Ovary (tissue), 9 donors: ENCODE results near the gene HIVEP3. TPM values are rescaled to one million over a fixed set of nuclear protein-coding genes. Genes with fewer than 3 reads are reported as not detected.

ENCODE experiments used
- DNase-seq, 5 donors: peaks; one replicate each; pipeline ENCODE4 v3.0.0-alpha.2; 2019 to 2020
- H3K27ac ChIP-seq, 2 donors: fragments of 200-600 bp; one replicate each; pipeline versions ENCODE4 v1.5.1 to v1.8.0; 2019 to 2022
- H3K27me3 ChIP-seq: fragments of 200-600 bp; one replicate; pipeline ENCODE4 v1.8.0; 2022
- H3K36me3 ChIP-seq: fragments of 200-600 bp; sonication (generic); one replicate; pipeline ENCODE4 v1.5.1; 2019
- H3K4me1 ChIP-seq: one replicate; pipeline ENCODE4 v1.8.1; 2013; ENCODE audit warnings: mild to moderate bottlenecking, moderate library complexity; ENCODE audit not compliant: insufficient read depth
- H3K4me3 ChIP-seq: fragments of 200-600 bp; sonication (generic); one replicate; pipeline ENCODE4 v1.5.1; 2017
- H3K9me3 ChIP-seq, 2 donors: fragments of 200-600 bp in 1 of 2; sonication (generic) in 1 of 2; one replicate each; pipeline versions ENCODE4 v1.5.1 to v1.8.1; 2013 to 2019; ENCODE audit warnings: mild to moderate bottlenecking in 1 of 2, moderate library complexity in 1 of 2
- CTCF ChIP-seq, 3 donors: fragments of 450-650 bp in 2 of 3; fragments of 200-600 bp in 1 of 3; IDR thresholded peaks; one replicate each; pipeline versions ENCODE4 v1.5.1 to v1.8.0; 2016 to 2022; ENCODE audit warnings: antibody characterized with exemption in 3 of 3, mild to moderate bottlenecking in 1 of 3
- EP300 ChIP-seq: sonication (generic); formaldehyde crosslinking; IDR thresholded peaks from one replicate; pipeline ENCODE4 v1.6.1; 2017; ENCODE audit warnings: antibody characterized with exemption
- POLR2A ChIP-seq: fragments of 450-650 bp; IDR thresholded peaks from one replicate; pipeline ENCODE4 v1.6.1; 2017; ENCODE audit warnings: antibody characterized with exemption, mild to moderate bottlenecking, moderate library complexity
- WGBS, 3 donors: extraction: QIAGEN DNeasy Blood & Tissue Kit in 1 of 3; methylation state at CpG; one replicate each; pipeline versions ENCODE4 v1.1.5 to v1.1.7; 2013 to 2017; 5-methylcytosine and 5-hydroxymethylcytosine counted together
- intact Hi-C, 4 donors: fragments of 100-400 bp; cut with DNase I; formaldehyde crosslinking; loops; one replicate each; pipeline versions ENCODE4 v1.11.0 to v1.15.1; 2022 to 2023
- polyA plus RNA-seq, 2 donors: library from polyadenylated mRNA; stranded (reverse); fragments of 200-250 nt in 1 of 2; fragments of 350-450 nt in 1 of 2; fragmentation: Illumina TruSeq in 1 of 2; extraction: RNeasy Lipid Tissue Mini Kit (QIAGEN cat#74804) in 1 of 2; gene quantifications; one replicate each; pipeline ENCODE4 v1.2.3, GENCODE V29; 2013 to 2014
- total RNA-seq, 7 donors: library from RNA; depleted of rRNA in 2 of 7; stranded (reverse); fragments of >200 nt in 2 of 7; fragmentation: NEBNext Ultra II Directional in 3 of 7; extraction: Animal tissue kit (Norgen Biotek cat#: 25700) in 3 of 7; gene quantifications; one replicate each; pipeline versions ENCODE4 v1.1.0 to v1.2.4, GENCODE V29; 2016 to 2023
- donor health status: DM: no; HTN: no; CAD: no; lungs with moderate emphysema.
- donor health status: DM: no; HTN: no; CAD: no.
- donor health status: Bipolar disorder and iron deficiency.
- donor health status: DM: yes; HTN: yes; CAD: no.
- donor health status: DM: no; HTN: no; CAD: no.
- donor health status: DM: yes; HTN: yes; CAD: no.

HIVEP3 gene
- total and polyA plus RNA-seq, 9 donors = 3.0 to 7.5 (median 5.2) TPM

- Histone ChIP-seq H3K27me3 (no peaks in the 10 kb centered on the region), H3K9me3 (no peaks in the 10 kb centered on the region), H3K36me3 (no peaks in the 10 kb centered on the region), H3K27ac (no peak overlapping the region), H3K4me1 (peaks cover 2% of the 10 kb centered on the region), H3K4me3 (no peak overlapping the region)
- intact Hi-C loops = no loop called here
- no peak for DNase-seq
- TF ChIP-seq CTCF (IDR thresholded peaks at IDR 0.05) = no peak
- TF ChIP-seq EP300 = no peak
- TF ChIP-seq POLR2A = no peak
Observed at GRCh38 chr1:41882486-41882885, 36.2 kb downstream of the HIVEP3 start.

- TF ChIP-seq EP300 = no peak
- TF ChIP-seq CTCF (IDR thresholded peaks at IDR 0.05) = no peak
- TF ChIP-seq POLR2A = no peak
- Histone ChIP-seq H3K4me1 (peaks cover 3% of the 10 kb centered on the region), H3K27me3 (no peaks in the 10 kb centered on the region), H3K4me3 (no peak overlapping the region), H3K36me3 (no peaks in the 10 kb centered on the region), H3K9me3 (no peaks in the 10 kb centered on the region), H3K27ac (no peak overlapping the region)
- intact Hi-C loops = no loop called here
- 78 to 79% (median 79%) methylated on average over 5 of the region's 5 CpGs for whole genome bisulfite sequencing, 3 donors
- no peak for DNase-seq
Observed at GRCh38 chr1:41882068-41882477, 36.6 kb downstream of the HIVEP3 start.

GRCh38 chr1:41880950-41881885 is 37.5 kb downstream of the HIVEP3 start:
- DNase-seq = no peak
- 74 to 76% (median 75%) methylated on average over 5 of the region's 5 CpGs for WGBS, 3 donors
- no peak overlapping the region for H3K27ac ChIP-seq

GRCh38 chr1:41880261-41880660 is 38.5 kb downstream of the HIVEP3 start:
- no peak overlapping the region for H3K27ac ChIP-seq
- no peaks in the 10 kb centered on the region for H3K27me3 ChIP-seq
- TF ChIP-seq CTCF (IDR thresholded peaks at IDR 0.05) (no peak), POLR2A (no peak), EP300 (no peak)
- H3K9me3 ChIP-seq = no peaks in the 10 kb centered on the region
- 68 to 94% (median 72%) methylated on average over 4 of the region's 4 CpGs for WGBS, 3 donors
- H3K36me3 ChIP-seq = no peaks in the 10 kb centered on the region
- peaks cover 7% of the 10 kb centered on the region for H3K4me1 ChIP-seq
- DNase-seq = no peak
- intact Hi-C loops = no loop called here
- H3K4me3 ChIP-seq = no peak overlapping the region

More at GRCh38 chr1:41880950-41881885, 37.5 kb downstream of the HIVEP3 start:
- H3K4me3 ChIP-seq = no peak overlapping the region
- peaks cover 4% of the 10 kb centered on the region for H3K4me1 ChIP-seq
- no peaks in the 10 kb centered on the region for H3K36me3 ChIP-seq
- no peaks in the 10 kb centered on the region for H3K27me3 ChIP-seq
- no peak for TF ChIP-seq EP300
- TF ChIP-seq POLR2A = no peak
- TF ChIP-seq CTCF (IDR thresholded peaks at IDR 0.05) = no peak
- no peaks in the 10 kb centered on the region for H3K9me3 ChIP-seq
- intact Hi-C loops = no loop called here
